GM12878 (cell line): ENCODE data around the gene PSMD10. TPM values are rescaled to one million over a fixed set of nuclear protein-coding genes. Genes with fewer than 3 reads are reported as not detected.

Source experiments
- ATAC-seq: fragments of 200-7000 bp; cut with Tn5 transposase; 3 replicates; pipeline ENCODE4 v1.9.1; 2020; ENCODE audit warnings: mild to moderate bottlenecking, moderate library complexity
- BruUV-seq: library from RNA; stranded (reverse); fragments of 400-500 nt; replicated peaks from 2 replicates; lab custom pipeline; 2021; lab: Mats Ljungman, UMichigan
- CTCF ChIA-PET: fragments of 300-600 bp; sonication (Branson Sonifier 250); formaldehyde crosslinking; extraction: SDS; loops from one replicate; lab custom pipeline; 2021; ENCODE audit warnings: inconsistent platforms; lab: Yijun Ruan, JAX
- POLR2A ChIA-PET: fragments of 350-600 bp; formaldehyde crosslinking; extraction: SDS; loops from one replicate; lab custom pipeline; 2021; ENCODE audit warnings: inconsistent platforms; lab: Charles Lee
- RAD21 ChIA-PET: fragments of 300-600 bp; sonication (Branson Sonifier 250); formaldehyde crosslinking; loops from one replicate; lab custom pipeline; 2023; ENCODE audit warnings: antibody characterized with exemption; ENCODE audit not compliant: unreplicated experiment; lab: Charles Lee
- SMC1A ChIA-PET: fragments of 300-600 bp; sonication (Branson Sonifier 250); formaldehyde crosslinking; loops from one replicate; lab custom pipeline; 2023; ENCODE audit not compliant: unreplicated experiment, uncharacterized antibody; lab: Charles Lee
- DNase-seq: peaks from one replicate; pipeline ENCODE4 v3.0.0-alpha.2; 2011; ENCODE audit warnings: low read depth, low spot score
- FAIRE-seq: peaks from 3 replicates; lab custom pipeline; 2011; peaks lifted over from hg19 to GRCh38; lab: Jason Lieb, UNC
- H2AFZ ChIP-seq: 2 replicates; pipeline ENCODE4 v1.6.0; 2011; ENCODE audit warnings: low read depth, low read length, control low read depth; ENCODE audit not compliant: control insufficient read depth
- H3K27ac ChIP-seq: 2 replicates; pipeline ENCODE4 v1.5.1; 2011; ENCODE audit warnings: control low read depth; ENCODE audit not compliant: control insufficient read depth, insufficient read depth
- H3K27me3 ChIP-seq, 2 experiments: replicated peaks in 1 of 2; 2 replicates each; pipeline versions ENCODE4 v1.6.0 to v1.6.1; 2011; ENCODE audit warnings: low read length in 1 of 2; ENCODE audit not compliant: control insufficient read depth in 2 of 2, insufficient read depth in 2 of 2
- H3K36me3 ChIP-seq, 2 experiments: 2 replicates each; pipeline ENCODE4 v1.5.1; 2011; ENCODE audit warnings: low read length in 1 of 2; ENCODE audit not compliant: control insufficient read depth in 2 of 2, insufficient read depth in 2 of 2
- H3K4me1 ChIP-seq: 2 replicates; pipeline ENCODE4 v1.6.1; 2011; ENCODE audit warnings: mild to moderate bottlenecking, low read length, moderate library complexity, mixed read lengths; ENCODE audit not compliant: control insufficient read depth, insufficient read depth
- H3K4me2 ChIP-seq: 2 replicates; pipeline ENCODE4 v1.6.0; 2011; ENCODE audit warnings: control low read depth; ENCODE audit not compliant: control insufficient read depth, insufficient read depth
- H3K4me3 ChIP-seq: fragments of 200-600 bp; sonication (generic); 2 replicates; pipeline ENCODE4 v1.5.1; 2016
- H3K79me2 ChIP-seq: 2 replicates; pipeline ENCODE4 v1.6.0; 2011; ENCODE audit warnings: low read length; ENCODE audit not compliant: control insufficient read depth, insufficient read depth
- H3K9ac ChIP-seq: 2 replicates; pipeline ENCODE4 v1.8.0; 2011; ENCODE audit warnings: low read length, control low read depth, mixed read lengths; ENCODE audit not compliant: control insufficient read depth, insufficient read depth
- H3K9me3 ChIP-seq: replicated peaks from 3 replicates; pipeline ENCODE4 v1.5.1; 2011; ENCODE audit warnings: mild to moderate bottlenecking, low read length; ENCODE audit not compliant: control insufficient read depth, insufficient read depth
- H4K20me1 ChIP-seq: 2 replicates; pipeline ENCODE4 v1.6.0; 2011; ENCODE audit not compliant: control insufficient read depth, insufficient read depth
- CHD2 ChIP-seq: IDR thresholded peaks from 2 replicates; pipeline ENCODE4 v1.6.1; 2011; ENCODE audit warnings: low read depth, low read length, improper control_type of control experiment, borderline replicate concordance
- EGR1 ChIP-seq, 2 experiments: IDR thresholded peaks; 1 replicate in 1 of 2; 2 replicates in 1 of 2; pipeline ENCODE4 v1.6.1; 2011 to 2012; ENCODE audit warnings: low read depth in 2 of 2, low read length in 2 of 2, borderline replicate concordance in 1 of 2, mild to moderate bottlenecking in 1 of 2, moderate library complexity in 1 of 2
- ETV6 ChIP-seq, 2 experiments: fragments of 450-650 bp in 1 of 2; IDR thresholded peaks in 1 of 2; conservative IDR thresholded peaks in 1 of 2; 2 replicates each; pipeline ENCODE4 v1.6.1; 2014; ENCODE audit warnings: antibody characterized with exemption in 1 of 2, borderline replicate concordance in 1 of 2, low read depth in 1 of 2, mild to moderate bottlenecking in 1 of 2, moderate library complexity in 1 of 2
- EZH2 ChIP-seq: IDR thresholded peaks from 2 replicates; pipeline ENCODE4 v1.6.1; 2012; ENCODE audit warnings: low read depth, mild to moderate bottlenecking, control low read depth, inconsistent platforms, low read length, borderline replicate concordance; ENCODE audit not compliant: control insufficient read depth
- GATAD2B ChIP-seq: fragments of 450-650 bp; conservative IDR thresholded peaks from 2 replicates; pipeline ENCODE4 v1.6.1; 2017; ENCODE audit warnings: low read depth, mild to moderate bottlenecking, moderate library complexity
- HCFC1 ChIP-seq: fragments of 150-350 bp; IDR thresholded peaks from 2 replicates; pipeline ENCODE4 v1.6.1; 2014; ENCODE audit warnings: low read length
- IKZF1 ChIP-seq: fragments of 450-650 bp; conservative IDR thresholded peaks from 2 replicates; pipeline ENCODE4 v1.6.1; 2017; ENCODE audit warnings: antibody characterized with exemption, mild to moderate bottlenecking
- JUNB ChIP-seq: IDR thresholded peaks from 2 replicates; pipeline ENCODE4 v1.6.1; 2016; ENCODE audit warnings: antibody characterized with exemption, mild to moderate bottlenecking
- LARP7 ChIP-seq: fragments of 450-650 bp; IDR thresholded peaks from 2 replicates; pipeline ENCODE4 v1.6.1; 2017; ENCODE audit warnings: mild to moderate bottlenecking
- MTA2 ChIP-seq: fragments of 450-650 bp; IDR thresholded peaks from 2 replicates; pipeline ENCODE4 v1.6.1; 2016; ENCODE audit warnings: low read depth, mild to moderate bottlenecking, moderate library complexity
- MYB ChIP-seq: fragments of 150-350 bp; IDR thresholded peaks from 2 replicates; pipeline ENCODE4 v1.6.1; 2014; ENCODE audit warnings: mild to moderate bottlenecking, low read depth, low read length, borderline replicate concordance
- PAX5 ChIP-seq: IDR thresholded peaks from 2 replicates; pipeline ENCODE4 v1.6.1; 2011; ENCODE audit warnings: low read depth, low read length, borderline replicate concordance
- POLR2AphosphoS5 ChIP-seq: IDR thresholded peaks from 2 replicates; pipeline ENCODE4 v1.6.1; 2011; ENCODE audit warnings: mild to moderate bottlenecking, low read length, inconsistent platforms
- POU2F2 ChIP-seq: IDR thresholded peaks from 3 replicates; pipeline ENCODE4 v1.6.1; 2011; ENCODE audit warnings: low read depth, mild to moderate bottlenecking, low read length, borderline replicate concordance
- STAT1 ChIP-seq: fragments of 450-650 bp; conservative IDR thresholded peaks from 2 replicates; pipeline ENCODE4 v1.6.1; 2014; ENCODE audit warnings: antibody characterized with exemption, mild to moderate bottlenecking
- SUPT20H ChIP-seq: IDR thresholded peaks from 2 replicates; pipeline ENCODE4 v1.6.1; 2011; ENCODE audit warnings: low read depth, mild to moderate bottlenecking, low read length, moderate library complexity, borderline replicate concordance; ENCODE audit not compliant: control insufficient read depth
- TARDBP ChIP-seq: IDR thresholded peaks from 2 replicates; pipeline ENCODE4 v1.6.1; 2016; ENCODE audit warnings: borderline replicate concordance
- WGBS: methylation state at CpG from one replicate; pipeline ENCODE4 v1.1.6; 2016; ENCODE audit warnings: low lambda C conversion rate; ENCODE audit not compliant: insufficient replicate concordance, insufficient coverage; ENCODE audit errors: missing lambda C conversion rate; 5-methylcytosine and 5-hydroxymethylcytosine counted together
- in situ Hi-C: fragments of 300-500 bp; cut with MboI; formaldehyde crosslinking; loops from 9 replicates; pipeline ENCODE4 v1.14.3; 2018; ENCODE audit warnings: mixed read lengths
- intact Hi-C: fragments of 100-400 bp; cut with micrococcal nuclease; formaldehyde crosslinking; loops from one replicate; pipeline ENCODE4 v1.14.2; 2022; ENCODE audit not compliant: unreplicated experiment
- polyA plus RNA-seq, 11 experiments: library from polyadenylated mRNA; depleted of rRNA in 4 of 11; unstranded in 6 of 11; stranded (reverse) in 5 of 11; fragments of >200 nt; fragmentation: Nextera tagmentation in 4 of 11; fragmentation: Illumina TruSeq in 1 of 11; extraction: Ambion mirVana in 4 of 11; extraction: Trizol in 1 of 11; gene quantifications; 1 replicate in 1 of 11; 2 replicates in 10 of 11; pipeline versions ENCODE4 v1.2.1 to v1.2.3, GENCODE V29; 2011 to 2016; ENCODE audit warnings: inconsistent platforms in 2 of 11, missing spikeins in 2 of 11, low read depth in 1 of 11
- total RNA-seq, 4 experiments: library from RNA; depleted of rRNA in 3 of 4; stranded (reverse); fragments of >200 nt in 3 of 4; fragmentation: Illumina TruSeq in 1 of 4; extraction: Trizol in 1 of 4; gene quantifications; 2 replicates each; pipeline versions ENCODE4 v1.2.1 to v1.2.3, GENCODE V29; 2013 to 2021

The PSMD10 gene
- total and polyA plus RNA-seq, 10 of the 15 experiments (the other 5 are each of a cell fraction or from before 2014, with no cell fraction given): 46.9 to 152 (median 75.4) TPM

DNA sequence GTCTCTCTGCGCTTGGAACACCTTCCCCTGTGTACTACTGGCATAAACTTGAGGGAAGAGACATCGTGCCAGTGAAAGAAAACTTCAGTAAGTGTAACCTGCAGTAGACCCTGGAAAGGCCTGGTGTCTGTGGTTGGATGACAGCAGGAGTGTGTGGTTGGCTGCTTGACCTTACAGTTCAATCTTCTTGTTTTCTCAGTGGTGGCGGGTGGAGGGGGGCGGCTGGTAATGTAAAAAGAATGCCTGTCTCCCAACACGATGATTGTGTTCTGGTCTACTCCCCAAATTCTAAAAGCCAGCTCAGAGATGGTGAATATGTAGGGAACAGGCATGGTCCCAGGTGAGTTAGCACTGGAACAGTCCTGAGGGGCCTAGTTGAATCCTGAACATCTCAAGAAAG is 18.6 kb downstream of the PSMD10 start:
- ChIA-PET SMC1A (interaction anchor here (1.4 kb wide), 1 partner anchor 10 kb away, joined by 3 read pairs; no protein-coding TSS in a partner anchor), RAD21 (interaction anchor here (4.1 kb wide), 1 partner anchor 51 kb away, joined by 28 read pairs; no protein-coding TSS in a partner anchor), POLR2A (no interaction called here), CTCF (interaction anchor here (1.8 kb wide), 1 partner anchor 52 kb away, joined by 6 read pairs; no protein-coding TSS in a partner anchor)
- Histone ChIP-seq H3K79me2 (no peaks in the 10 kb centered on the region), H2AFZ (no peak overlapping the region), H3K36me3 (no peaks in the 10 kb centered on the region), H3K4me3 (no peak overlapping the region), H3K9me3 (no peaks in the 10 kb centered on the region), H3K27ac (no peak overlapping the region), H4K20me1 (no peaks in the 10 kb centered on the region), H3K9ac (no peak overlapping the region), H3K4me1 (no peaks in the 10 kb centered on the region), H3K27me3 (no peaks in the 10 kb centered on the region), H3K4me2 (no peak overlapping the region)
- no TSS peak for BruUV-seq
- FAIRE-seq: no peak
- in situ Hi-C loops (no loop called here), intact Hi-C loops (loop anchor here (1.0 kb wide), 1 partner anchor 52 kb away; no protein-coding TSS in a partner anchor)
- no peak for DNase-seq
- WGBS: 46% methylated on average over 5 of the region's 5 CpGs
- TF ChIP-seq MTA2 (no peak), ETV6 (conservative IDR thresholded peaks at IDR 0.05 in 1 of 2, IDR thresholded peaks at IDR 0.05 in 1 of 2; ENCODE audit: borderline replicate concordance in 1 of 2, low read depth in 1 of 2) (no peak), EZH2 (no peak), SUPT20H (no peak), STAT1 (no peak), LARP7 (no peak), POU2F2 (no peak), PAX5 (no peak), HCFC1 (no peak), JUNB (no peak), EGR1 (IDR thresholded peaks at IDR 0.05; ENCODE audit: borderline replicate concordance in 1 of 2, low read depth in 2 of 2, low read length in 2 of 2) (no peak), IKZF1 (no peak), CHD2 (no peak), MYB (no peak), GATAD2B (no peak), TARDBP (no peak), POLR2AphosphoS5 (no peak)
- ATAC-seq: no peak
